Mammary epithelial cell (primary cell): Measurements from ENCODE around the gene PADI6.

ENCODE experiments used
- EZH2 ChIP-seq: IDR thresholded peaks from 2 replicates; pipeline ENCODE4 v1.6.1; 2012; ENCODE audit warnings: low read length, inconsistent platforms, borderline replicate concordance
- TF ChIP-seq, protein P1 (sequence below), 2 donors: IDR thresholded peaks in 1 of 2; conservative IDR thresholded peaks in 1 of 2; 2 replicates each; pipeline ENCODE4 v1.5.1; 2011 to 2012; ENCODE audit warnings: inconsistent platforms in 2 of 2, low read length in 2 of 2, mild to moderate bottlenecking in 2 of 2, control low read depth in 1 of 2, low read depth in 1 of 2; ENCODE audit not compliant: insufficient read depth in 1 of 2; ENCODE audit errors: extremely low read depth in 1 of 2

DNA sequence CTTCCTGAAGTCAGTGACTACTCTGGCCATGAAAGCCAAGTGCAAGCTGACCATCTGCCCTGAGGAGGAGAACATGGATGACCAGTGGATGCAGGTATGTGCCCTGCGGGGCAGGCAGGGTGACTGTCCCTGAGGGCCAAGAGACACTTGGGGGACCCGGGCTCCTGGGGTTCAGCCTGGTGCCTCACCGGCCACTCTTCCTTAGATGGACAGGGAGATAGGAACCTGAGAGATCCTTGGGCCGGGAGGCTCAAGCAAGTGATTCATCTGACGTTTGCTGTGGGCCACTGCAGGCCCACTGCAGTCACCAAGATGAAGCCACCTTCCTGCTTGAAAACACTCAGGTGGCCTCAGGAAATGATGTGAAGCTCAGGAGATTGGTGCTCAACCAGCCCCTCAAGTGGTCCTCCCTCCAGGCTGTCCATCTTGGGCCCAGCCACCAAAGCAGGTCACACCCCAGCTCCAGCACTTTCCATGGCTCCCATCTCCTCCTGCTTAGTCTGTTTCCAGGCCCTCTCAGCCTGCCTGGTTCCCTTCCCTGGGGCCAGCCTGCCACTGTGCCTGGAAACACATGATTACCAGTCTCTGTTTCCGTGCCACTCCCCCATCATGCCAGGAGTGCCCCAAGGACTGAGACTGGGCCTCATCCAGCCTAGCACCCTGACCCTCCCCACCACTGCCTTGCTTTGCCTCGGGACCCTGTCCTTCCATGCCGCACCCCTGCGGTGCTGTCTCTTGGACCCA lies 25.8 kb upstream of the PADI6 start:
- TF ChIP-seq, protein P1, sequence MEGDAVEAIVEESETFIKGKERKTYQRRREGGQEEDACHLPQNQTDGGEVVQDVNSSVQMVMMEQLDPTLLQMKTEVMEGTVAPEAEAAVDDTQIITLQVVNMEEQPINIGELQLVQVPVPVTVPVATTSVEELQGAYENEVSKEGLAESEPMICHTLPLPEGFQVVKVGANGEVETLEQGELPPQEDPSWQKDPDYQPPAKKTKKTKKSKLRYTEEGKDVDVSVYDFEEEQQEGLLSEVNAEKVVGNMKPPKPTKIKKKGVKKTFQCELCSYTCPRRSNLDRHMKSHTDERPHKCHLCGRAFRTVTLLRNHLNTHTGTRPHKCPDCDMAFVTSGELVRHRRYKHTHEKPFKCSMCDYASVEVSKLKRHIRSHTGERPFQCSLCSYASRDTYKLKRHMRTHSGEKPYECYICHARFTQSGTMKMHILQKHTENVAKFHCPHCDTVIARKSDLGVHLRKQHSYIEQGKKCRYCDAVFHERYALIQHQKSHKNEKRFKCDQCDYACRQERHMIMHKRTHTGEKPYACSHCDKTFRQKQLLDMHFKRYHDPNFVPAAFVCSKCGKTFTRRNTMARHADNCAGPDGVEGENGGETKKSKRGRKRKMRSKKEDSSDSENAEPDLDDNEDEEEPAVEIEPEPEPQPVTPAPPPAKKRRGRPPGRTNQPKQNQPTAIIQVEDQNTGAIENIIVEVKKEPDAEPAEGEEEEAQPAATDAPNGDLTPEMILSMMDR (conservative IDR thresholded peaks at IDR 0.05 in 1 of 2, IDR thresholded peaks at IDR 0.05 in 1 of 2; ENCODE audit: extremely low read depth in 1 of 2, insufficient read depth in 1 of 2, low read depth in 1 of 2, low read length in 2 of 2): no peak
- no peak for TF ChIP-seq EZH2
